Activated effector memory CD4-positive, alpha-beta T cell treated with Interleukin-2 at 50 U/mL for 16 hours (primary cell): ENCODE measurements around the gene ZNF532.

Source experiments
- DNase-seq: peaks from one replicate; pipeline ENCODE4 v3.0.0-alpha.2; 2020

The ZNF532 gene

GRCh38 chr18:58949031-58949430 lies 84.4 kb downstream of the ZNF532 start:
- DNase-seq, result no peak

DNA sequence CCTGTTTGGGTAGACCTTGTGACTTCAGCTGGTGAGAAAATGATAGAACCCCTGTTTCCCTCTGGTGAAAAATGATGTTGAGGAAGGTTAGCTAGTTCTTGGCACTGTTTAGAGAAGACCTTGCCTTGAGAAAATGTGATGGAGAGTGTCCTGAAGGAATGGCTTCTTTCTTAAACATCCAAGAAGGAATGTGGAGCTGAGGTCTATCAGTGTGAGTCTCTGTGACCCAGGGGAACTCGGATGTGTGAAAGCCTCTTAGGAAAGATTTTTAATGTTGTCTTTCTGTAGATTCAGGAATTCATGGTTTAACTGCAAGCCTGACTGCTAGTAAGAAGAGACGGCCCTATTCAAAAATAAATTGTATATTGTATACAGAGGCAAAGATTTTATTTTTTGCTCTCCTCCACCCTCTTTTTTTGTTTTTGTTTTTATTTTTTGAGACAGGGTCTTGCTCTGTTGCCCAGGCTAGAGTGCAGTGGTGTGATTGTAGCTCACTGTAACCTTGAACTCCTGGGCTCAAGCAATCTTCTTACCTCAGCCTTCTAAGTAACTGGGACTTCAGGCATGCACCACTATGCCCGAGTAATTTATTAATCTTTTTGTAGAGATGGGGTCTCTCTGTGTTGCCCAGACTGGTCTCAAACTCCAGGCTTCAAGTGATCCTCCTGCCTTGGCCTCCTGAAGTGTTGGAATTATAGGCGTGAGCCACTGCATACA lies 87.5 kb downstream of the ZNF532 start:
- DNase-seq, result no peak

DNA sequence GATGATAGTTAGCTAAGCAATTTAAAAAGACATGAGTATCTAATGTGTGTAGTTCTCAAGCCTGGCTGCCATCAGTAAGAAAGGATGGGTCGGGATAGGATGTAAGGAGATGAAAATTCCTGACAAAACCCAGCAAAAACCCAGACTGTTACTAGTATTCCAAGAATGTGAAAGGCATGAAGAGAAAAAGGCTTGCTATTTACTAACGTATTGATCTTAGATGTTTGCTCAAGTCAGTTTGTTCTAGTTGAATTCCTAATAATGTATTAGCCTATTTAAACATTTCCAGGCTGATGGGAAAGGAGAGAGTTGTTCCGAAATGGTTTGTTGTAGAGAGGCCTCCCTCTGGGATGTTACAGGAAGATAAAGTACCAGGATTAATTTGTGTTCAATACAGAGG lies 88.2 kb downstream of the ZNF532 start:
- no peak for DNase-seq

DNA sequence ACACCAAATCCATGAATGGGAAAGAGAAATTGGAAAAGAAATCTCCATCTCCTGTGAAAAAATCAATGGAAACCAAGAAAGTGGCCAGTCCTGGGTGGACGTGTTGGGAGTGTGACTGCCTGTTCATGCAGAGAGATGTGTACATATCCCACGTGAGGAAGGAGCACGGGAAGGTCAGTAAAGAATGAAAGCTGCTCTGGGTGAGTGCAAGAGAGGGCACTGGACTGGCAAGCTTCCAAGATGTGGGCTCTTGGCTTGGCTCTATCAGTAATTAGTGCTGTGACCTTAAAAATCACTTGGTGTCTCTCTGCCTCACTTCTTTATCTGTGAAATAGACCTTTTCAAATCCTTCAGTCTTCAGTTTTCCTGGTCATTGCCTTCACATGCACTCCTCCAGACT lies 89.0 kb downstream of the ZNF532 start:
- DNase-seq, result no peak

DNA sequence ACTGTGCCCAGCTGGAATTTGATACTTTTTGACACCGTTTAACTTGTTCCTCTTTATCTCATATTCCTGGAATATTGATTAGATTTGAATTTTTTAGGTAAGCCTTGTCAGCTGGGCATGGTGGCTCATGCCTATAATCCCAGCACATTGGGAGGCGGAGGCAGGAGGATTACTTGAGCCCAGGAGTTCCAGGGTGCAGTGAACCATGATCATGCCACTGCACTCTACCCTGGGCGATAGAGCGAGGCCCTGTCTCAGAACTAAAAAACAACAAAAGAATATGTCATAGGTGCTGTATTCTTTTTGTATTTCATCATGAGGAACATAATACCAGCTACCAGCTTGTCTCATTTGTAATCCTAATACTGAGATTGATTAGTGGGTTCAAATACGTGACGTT lies 90.3 kb downstream of the ZNF532 start:
- DNase-seq, result no peak

DNA sequence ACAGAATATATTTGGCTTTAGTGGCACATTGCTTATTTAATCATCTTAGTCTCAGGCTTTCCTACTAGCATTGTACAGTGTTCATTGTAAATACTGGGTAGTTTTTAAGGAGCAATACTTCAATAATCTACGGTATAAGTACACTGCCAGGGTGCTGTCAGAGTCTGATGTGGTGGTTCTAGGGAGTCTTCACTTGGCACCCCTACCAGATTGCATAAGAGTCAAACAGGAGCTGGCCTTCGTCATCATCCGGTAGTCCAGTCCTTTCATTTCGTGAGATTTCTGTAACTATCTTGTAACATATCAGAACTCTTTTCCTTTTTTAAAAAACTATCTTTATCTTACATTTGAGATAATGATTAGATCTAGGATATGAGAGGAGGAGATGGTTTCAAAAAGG lies 91.1 kb downstream of the ZNF532 start:
- no peak for DNase-seq

DNA sequence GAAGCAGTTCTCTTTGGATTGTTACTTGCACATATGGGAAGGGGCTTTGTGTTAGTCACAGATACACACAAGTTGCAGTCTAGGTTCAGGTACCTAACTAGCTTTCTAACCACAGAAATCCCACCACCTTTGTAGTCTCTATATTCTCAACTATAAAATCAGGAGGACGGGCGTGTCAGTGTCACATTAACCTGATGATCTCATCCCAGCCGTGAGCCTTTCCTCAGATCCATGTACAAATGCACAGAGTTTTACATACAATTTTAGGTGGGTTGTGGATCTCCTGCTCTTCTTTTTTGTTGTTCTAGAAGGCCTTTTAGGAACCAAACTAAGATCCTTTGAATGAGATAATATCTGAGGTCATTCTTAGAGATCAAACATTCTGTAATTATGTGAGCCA lies 94.0 kb downstream of the ZNF532 start:
- DNase-seq, result no peak

DNA sequence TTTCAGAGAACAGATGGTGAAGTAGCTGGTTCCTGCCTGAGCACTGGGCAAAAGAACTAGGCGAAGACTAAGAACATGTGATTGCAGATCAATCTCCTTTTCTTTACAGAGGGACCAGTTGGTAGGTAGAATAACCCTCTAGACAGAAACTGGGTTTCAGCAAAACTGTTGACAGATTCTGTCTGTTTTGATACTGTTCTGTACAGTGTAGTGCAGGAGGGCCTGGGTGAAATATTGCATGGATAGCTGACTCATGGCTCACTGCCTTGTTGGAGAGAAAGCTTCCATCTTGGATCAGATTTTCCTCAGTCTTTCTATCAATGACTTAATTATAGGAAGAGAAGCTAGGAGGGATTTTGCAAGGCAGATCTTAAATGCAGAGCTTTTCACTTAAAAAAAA lies 95.8 kb downstream of the ZNF532 start:
- no peak for DNase-seq

GRCh38 chr18:58960946-58961722 lies 96.5 kb downstream of the ZNF532 start:
- DNase-seq, result no peak

DNA sequence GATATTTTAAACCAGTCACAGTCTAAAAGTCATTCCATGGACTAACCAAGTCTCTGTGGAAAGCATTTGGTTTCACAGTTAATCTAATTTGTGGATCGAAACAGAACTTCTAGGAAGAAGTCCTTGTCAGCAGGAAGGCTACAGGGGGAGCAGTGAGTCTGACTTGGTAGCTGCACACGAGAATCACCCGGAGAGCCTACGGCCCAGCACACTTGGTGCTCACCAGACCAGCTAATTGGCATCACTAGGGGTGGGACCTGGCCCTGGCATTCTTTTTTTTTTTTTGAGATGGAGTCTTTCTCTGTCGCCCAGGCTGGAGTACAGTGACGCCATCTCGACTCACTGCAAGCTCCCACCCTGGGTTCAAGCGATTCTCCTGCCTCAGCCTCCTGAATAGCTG lies 97.7 kb downstream of the ZNF532 start:
- DNase-seq, result no peak

DNA sequence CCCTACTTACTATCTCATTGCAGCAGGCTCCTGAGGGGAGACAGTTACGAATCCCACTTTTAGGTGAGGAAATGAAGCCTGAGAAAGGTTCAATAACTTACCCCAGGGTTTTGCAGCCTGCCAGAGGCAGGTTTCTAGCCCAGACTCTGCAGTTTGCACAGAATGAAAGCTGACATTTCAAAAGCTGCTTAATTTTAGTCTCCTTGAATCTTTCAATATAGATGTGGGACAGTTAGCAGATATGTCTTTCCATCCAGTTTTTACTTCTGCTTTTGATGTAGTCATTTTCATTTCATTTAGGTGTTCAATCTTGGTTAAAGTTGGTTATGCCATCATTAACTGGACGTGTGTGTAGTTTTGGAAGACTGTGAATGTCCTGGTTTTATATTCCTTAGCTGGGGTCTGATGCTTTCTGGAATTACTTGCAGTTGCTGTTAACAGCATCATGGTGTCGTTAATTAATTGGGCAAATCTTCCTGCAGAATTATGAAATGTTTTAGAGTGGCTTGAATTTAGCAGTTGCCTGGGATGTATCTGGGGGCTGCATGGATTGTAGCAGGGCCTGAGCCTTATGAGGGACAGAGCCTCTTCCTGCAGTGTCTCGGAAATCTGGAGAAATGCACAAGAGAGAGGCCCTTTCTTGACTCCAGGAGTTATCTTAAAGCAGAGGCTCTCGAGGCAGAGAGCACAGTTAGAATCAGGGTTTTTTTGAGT lies 100.8 kb downstream of the ZNF532 start:
- DNase-seq, result no peak

DNA sequence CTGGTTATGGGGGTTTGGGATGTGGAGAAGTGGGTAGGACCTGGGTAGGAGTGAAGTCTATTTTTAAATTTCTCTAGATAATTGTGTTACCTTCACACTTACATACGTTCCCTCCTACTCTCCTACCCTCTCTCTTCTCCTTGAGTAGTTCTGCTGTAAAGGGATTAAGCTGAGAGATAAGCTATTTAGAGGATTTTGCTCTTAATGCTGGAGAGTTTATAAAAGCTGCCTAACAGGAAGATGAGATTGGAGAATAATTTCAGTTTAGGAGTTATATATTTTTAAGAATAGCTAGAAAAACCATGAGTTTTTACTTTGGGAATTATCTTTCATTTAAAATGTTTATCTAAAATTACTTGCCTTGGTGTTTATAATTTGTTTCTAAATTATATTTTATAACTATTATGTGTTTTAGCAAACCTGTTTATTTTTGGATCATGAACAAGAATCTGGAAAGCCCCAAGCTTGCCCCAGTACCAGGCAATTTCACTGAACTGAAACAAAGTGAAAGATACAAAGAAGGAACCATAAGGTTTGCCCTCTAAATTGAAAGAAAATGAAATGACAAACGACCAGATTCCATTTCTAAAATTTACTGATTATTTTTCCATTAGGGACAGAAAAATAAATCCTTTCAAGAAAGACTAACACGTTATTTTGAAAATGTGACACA lies 101.5 kb downstream of the ZNF532 start:
- DNase-seq, result no peak

DNA sequence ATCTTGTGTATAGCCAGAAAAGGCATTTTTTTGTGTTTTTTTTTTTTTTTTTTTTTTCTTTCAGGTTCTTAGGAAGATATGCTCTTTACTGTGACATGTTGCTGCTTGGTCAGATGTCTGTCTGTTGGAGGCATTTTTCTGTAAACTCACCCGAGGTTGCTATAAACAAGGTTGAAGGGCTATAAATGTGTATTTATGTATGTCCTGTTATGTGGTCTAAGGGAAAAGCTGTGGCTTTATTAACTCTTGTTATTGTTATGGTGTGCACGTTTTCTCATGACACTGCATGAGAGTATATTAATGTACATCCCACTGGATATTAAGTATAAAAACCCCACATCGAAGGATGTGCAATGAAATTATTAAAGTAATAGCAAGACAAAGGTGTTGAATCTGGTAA lies 102.0 kb downstream of the ZNF532 start:
- DNase-seq, result no peak

GRCh38 chr18:58967751-58968254 lies 103.1 kb downstream of the ZNF532 start:
- DNase-seq, result no peak

DNA sequence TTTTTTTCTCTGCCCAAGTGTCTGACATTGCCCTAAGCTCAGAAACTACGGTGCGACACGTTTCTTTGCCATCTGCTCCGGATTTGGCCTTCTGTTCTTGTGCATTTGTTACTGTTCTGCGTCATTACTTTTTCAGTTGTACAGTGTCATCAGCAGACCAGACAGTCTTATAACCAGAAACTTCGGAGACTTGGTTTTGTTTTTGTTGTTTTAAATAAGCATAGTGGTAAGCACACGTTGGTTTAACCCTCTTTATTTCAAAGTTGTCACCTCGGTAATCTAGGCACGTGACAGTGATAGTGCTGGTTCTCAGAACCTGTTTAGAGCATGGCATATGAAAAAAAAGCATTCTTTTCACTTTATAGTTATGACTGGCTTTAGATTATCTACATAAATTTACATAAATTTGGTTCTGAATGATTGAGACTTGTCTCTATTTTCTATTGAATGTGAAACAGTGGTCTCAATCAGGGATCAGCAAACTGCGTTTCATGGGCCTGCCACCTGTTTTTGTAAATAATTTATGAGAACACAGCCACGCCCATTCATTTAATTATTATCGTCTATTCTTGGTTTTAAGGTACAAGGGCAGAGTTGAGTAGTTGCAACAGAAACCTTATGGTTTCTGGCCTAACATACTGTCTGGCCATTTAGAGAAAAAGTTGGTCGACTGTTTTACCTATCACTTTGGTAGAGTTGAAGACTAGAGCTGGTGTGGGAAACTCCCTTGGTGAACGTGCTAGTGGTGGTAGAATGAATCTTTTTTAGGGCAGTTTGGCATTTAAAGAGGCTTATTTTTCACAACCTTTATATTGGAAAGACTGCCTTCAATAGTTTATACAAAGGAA lies 106.5 kb downstream of the ZNF532 start:
- DNase-seq, result no peak

DNA sequence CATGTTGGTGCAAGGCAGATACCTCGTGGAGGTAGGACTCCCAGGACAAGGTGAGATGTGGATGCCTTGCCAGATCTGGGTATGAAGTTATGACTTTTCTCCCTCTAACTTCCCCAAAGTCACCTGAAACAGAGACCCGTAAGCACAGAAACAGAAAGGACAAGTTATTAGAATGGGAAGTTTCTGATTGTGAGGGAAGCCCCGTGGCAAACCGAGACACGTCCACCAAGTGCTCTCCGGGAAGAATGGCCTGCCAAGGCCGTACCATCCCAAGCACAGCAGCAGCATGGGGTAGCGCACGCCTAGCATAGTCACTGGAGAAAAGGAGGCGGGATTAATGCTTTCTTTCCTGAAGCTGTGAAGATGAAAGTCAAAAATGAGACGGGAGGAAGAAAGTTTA lies 110.6 kb downstream of the ZNF532 start:
- no peak for DNase-seq

DNA sequence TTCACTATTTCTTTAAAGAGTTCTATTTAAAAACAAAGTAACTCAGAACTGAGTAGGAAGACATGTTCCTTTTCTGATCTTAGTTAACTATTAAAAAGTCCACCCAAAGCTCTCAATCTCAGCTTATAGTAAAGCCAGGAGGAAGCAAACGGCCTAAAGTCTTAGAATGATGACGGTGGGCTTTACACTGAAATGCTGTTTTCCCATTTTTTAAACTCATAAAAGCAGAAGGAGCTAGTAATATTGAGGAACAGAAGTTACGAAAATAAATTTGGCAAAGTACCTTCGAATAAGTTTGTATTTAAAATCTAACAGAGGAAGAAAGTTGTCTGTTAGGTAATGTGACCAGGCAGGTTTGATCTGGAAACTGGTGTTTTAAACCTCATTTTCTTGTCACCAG lies 111.1 kb downstream of the ZNF532 start:
- DNase-seq, result no peak

DNA sequence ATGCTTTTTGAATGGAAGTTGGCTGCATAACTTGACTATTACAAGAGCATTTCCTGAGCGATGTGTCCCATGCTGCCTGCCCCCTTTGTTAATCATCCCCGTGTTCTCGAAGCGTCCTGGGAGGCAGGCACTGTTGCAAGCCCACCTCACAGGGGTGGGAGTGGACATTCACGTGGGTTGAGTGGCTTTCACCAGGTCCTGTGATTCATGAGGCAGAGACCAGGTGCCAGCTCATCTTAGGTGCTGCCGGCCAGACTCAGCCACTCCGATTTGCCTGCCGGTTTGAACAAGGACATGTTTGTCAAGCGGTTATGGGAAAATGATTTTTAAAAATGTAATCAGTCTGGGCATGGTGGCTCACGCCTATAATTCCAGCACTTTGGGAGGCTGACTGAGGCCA lies 112.5 kb downstream of the ZNF532 start:
- no peak for DNase-seq

GRCh38 chr18:58977801-58978200 lies 113.1 kb downstream of the ZNF532 start:
- DNase-seq, result no peak

- no peak for DNase-seq
These were observed 114.2 kb downstream of the ZNF532 start for GRCh38 chr18:58978916-58979315.

DNA sequence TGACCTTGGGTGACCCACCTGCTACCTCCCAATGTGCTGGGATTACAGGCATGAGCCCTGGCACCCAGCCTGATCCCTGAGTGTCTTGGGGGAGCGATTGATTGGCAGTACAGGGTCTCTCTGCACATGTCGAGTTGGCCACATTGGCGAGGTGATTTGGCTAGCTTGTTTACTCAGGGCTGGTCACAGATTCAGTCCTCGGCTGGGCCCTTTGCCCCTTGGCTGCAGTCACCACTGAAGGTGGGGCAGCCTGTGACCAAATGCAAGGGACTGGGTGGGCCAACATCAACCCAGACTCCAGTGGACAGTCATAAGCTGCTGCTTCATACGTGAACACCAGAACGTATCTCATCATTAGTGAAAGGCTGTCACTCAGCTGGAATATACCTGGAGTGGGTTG lies 114.9 kb downstream of the ZNF532 start:
- no peak for DNase-seq

- no peak for DNase-seq
These were observed 116.3 kb downstream of the ZNF532 start for GRCh38 chr18:58980991-58981390.
